Bronchial smooth muscle cell (primary cell): Measurements from ENCODE around the gene MTHFS. TPM values are rescaled to one million over a fixed set of nuclear protein-coding genes. Genes with fewer than 3 reads are reported as not detected.

Experiments used
- total RNA-seq: library from RNA; depleted of rRNA; stranded (reverse); fragments of >200 nt; gene quantifications from 2 replicates; pipeline ENCODE4 v1.2.1, GENCODE V29; 2014

MTHFS gene
- 19.9 and 22.2 TPM in 2 replicates for total RNA-seq

DNA sequence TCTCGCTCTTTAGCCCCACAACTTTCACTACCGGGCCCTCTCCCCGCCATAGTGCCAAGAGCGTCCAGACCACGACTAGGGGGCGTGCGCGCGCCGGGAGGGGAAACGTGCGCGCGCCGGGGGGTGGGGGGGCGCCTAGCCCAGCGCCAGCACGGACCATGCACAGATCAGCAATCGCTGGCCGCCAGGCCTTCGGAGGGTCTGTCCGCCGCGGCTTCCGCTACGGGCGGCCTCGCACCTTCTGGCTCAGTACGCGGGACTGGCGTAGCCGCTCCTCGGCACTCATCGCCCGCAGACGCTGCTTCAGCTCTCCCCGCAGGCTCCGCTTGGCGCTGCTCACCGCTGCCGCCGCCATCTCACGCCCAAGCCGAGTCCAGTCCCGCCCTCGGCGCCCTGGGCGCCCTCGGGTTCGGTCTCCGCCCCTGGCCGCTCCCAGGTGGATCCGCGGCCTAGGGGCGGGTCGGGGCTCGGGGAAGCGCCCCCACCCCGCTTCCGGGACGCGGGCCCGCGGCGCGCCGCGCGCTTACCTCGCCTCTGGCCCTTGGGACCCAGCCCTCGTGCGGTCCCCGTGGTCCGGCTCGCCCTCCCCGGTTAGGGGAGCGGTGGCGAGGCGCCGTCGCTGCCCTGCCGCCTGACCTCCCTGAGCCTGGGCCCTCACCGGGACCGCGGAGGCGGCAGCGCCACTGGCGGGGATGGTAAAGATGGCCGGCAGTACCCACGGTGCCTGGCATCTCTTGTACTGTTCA is at the start of gene MTHFS:
TSS of gene MTHFS (minus strand) at position 381 of the 746 bp plus-strand sequence. CDS start at position 355, 26 bp downstream.

Other genes with a start within 250 kb of the MTHFS start
- 1.6 and 8.8 TPM in 2 replicates for gene BCL2A1, start 74.2 kb upstream of the MTHFS start, total RNA-seq
- gene ZFAND6, start 162.7 kb upstream of the MTHFS start, total RNA-seq = 129 and 154 TPM in 2 replicates